DMS 273 (cell line): ENCODE data around the gene C19orf38.

ENCODE experiments used
- DNase-seq: peaks from one replicate; lab custom pipeline; 2025; ENCODE audit not compliant: unreplicated experiment; lab: John Stamatoyannopoulos, UW

C19orf38 gene

DNA sequence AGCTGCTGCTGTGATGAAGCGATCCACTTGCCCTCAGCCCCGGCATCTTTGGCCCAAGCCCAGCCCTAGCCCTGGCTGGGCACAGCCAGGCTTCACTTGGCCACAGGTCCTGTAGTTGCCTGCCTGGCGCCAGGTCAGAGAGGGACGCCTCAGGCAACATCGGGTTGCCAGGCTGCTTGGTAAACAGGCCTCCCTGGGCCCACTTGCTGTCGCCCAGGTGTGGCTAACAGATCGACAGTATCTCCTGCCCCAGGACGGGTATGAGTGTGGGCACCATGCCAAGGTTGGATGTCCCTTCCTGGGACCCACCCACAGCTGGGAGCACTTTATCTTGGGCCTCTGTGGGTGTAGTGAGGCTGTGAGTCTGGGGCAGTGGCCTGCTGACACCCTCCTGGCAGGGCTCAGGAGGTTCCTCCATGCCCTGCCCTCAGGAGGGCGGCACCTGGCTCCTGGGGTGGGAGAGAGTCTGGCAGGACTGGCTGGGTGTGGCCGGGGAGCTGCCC, 51.0 kb downstream of the C19orf38 start:
- peak; percentile 73 for DNase-seq

DNA sequence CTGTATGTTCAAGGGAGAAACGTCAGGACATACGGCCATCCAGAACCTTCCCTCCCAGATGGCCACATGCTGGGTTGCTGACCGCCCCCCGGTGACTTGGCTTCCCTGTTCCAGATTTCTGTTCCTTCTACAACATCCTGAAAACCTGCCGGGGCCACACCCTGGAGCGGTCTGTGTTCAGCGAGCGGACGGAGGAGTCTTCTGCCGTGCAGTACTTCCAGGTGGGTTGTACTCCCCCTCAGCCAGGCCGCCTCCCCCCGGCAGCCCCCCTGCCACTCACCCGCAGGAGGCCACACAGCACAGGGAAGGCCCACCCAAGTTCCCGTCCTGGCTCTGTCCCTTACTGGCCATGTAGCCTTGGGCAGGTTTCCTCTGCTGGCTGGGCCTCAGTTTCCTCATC, 59.7 kb downstream of the C19orf38 start:
- DNase-seq, result no peak

DNA sequence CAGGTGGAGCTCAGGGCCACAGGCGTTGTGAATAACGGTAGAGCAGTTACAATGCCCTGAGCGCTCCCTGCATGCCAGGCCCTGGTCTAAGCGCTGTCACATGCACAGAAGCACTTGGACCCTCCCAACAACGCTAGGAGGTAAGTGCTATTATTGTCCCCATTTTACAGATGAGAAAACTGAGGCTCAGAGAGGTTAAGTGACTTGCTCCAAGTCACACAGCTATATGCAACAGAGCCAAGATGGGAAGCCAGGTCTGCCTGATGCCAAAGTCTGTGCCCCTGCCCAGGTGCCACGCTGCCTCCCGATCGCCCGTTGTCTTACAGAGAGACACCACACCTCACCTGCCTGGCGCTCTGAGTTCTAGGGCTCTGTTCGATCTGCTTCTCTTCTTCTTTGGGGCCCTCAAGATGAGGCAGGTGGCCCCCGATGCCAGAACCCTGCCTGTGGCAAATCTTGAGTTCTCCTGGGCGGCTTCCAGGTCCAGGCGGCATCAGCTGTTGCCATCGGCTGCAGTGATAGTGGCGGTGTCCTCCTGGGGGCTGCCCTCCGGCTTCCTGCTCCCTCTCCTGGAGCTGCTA, 60.3 kb downstream of the C19orf38 start:
- no peak for DNase-seq

DNA sequence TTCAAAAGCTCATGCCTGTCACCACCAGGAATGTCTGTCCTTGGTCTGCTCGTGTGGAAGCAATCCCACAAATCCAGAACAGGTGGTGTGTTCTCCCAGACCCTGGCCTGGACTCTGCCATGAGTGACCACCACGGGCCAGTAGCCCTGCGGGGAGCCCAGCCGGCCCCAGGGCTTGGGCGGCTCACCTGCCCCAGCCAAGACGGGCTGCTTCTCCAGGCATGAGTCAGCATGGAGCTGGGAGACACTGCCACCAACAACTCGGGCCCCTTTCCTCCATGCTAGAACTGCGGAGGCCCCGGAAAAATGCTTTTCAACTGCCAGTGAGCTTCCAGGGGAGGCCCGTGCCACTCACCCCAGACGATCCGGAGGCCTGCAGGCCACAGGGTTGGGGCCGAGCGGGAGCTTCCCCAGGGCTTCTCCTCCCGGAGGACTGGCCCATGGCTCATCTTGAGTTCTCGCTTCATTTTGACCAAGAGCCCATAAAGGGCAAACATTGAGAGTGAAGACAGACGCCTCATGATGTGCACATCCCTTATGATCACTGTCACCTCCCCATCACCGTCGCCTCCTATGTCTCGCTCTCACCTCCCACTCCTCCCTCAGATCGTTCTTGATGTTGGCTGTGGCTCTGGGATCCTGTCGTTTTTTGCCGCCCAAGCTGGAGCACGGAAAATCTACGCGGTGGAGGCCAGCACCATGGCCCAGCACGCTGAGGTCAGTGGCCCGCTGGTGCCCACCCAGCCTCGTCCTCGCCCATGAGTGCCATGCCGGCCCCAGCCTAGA, 63.6 kb downstream of the C19orf38 start:
- DNase-seq, result no peak

DNA sequence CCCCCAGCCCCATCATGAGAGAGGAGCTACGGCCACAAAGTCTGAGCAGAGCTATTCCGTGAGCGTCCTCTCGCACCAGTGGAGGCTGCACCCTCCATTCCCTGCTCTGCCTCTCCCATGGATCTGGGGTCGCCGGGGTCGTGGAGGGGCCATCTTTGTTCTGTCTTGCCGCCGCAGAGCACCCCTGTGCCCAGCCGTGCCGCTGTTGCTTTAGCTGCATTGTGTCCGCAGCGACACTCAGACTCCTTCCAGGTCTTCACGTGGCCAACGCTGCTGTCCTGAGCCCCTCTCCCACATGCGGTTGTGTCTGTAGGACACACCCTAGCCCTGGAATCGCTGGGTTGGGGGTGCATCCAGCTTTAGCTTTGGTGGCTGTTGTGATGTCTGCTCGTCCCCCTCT, 64.4 kb downstream of the C19orf38 start:
- DNase-seq, result no peak

DNA sequence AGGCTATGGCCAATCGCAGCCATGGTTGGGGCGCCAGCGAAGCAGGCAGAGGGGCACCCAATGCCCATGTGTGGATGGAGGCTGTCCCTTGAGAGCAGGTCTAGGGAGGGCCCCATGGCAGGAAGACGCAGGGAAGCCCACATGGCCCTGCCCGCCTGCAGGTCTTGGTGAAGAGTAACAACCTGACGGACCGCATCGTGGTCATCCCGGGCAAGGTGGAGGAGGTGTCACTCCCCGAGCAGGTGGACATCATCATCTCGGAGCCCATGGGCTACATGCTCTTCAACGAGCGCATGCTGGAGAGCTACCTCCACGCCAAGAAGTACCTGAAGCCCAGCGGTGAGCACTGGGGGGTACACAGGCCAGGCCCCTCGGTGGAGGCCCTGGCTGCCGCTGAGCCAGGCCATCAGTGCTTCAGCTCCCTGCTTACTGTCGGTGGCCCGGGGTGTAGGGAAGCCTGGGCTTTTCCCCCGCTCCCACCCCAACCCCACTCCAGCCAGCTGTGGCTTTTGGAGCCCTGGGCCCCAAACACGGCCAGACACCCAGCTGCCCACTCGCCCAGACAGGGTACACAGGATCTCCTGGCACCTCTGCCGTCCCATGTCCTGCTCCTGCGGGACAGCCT, 65.6 kb downstream of the C19orf38 start:
- DNase-seq, result no peak

DNA sequence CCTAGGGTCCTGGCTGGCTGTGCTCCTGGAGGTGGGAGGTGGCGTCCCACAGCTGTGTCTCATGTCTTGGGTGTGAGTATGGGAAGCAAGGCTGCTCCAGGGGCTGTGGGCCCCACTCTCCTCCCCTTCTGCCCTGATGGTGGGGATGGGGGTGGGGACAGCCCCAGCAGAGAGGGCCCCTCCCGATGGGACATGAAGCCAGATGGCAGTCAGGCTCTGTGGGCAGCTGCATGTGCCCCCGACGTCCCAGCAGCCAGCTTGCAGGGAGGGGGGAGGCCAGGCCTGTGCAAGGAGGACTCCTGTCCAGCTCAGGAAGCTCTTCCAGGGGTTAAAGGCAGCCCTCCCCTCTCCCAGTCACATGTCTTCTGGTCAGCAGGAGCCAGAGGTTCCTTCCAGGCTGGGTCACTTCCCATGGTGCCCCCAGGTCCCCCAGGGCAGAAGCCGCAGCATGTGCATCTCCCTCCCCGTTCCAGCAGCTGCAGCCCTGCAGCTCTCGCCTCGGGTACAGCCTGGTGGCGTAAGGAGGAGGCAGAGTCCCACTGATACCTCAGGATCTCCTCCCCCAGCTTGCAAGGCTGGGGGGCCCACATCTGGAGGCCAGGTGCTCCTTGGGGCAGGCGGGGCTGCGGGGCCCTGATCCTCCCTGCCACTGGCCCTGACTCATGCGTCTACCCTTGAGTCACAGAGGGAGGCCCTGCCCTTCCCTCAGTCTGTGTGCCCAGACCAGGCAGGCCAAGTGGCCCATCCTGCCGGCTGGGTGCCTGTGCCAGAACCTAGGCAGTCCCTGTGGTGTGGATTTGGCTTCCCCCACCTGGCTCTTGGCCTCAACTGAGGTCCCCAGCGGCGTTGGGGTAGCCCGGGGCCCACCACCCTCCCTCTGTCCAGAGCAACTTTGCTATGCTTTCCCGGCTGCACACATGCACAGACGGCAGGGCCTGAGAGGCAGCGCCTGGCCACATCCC, 67.2 kb downstream of the C19orf38 start:
- DNase-seq, result peak; percentile 92

DNA sequence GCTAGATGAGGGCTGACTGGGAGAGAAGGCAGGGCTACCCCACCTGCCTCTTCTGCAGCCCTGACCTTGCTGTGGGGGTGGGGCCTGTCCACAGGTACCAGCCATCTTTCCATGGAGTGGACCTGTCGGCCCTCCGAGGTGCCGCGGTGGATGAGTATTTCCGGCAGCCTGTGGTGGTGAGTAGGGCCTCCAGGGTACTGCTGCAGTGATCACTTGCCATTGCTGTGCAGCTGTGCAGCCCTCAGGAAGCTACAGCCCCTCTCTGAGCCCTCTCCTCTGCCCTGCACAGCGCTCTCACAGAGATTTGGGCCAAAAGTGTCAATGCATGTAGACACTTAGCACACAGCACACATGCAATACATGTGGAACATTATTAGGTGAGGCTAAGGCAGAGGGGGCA, 68.4 kb downstream of the C19orf38 start:
- DNase-seq, result no peak

DNA sequence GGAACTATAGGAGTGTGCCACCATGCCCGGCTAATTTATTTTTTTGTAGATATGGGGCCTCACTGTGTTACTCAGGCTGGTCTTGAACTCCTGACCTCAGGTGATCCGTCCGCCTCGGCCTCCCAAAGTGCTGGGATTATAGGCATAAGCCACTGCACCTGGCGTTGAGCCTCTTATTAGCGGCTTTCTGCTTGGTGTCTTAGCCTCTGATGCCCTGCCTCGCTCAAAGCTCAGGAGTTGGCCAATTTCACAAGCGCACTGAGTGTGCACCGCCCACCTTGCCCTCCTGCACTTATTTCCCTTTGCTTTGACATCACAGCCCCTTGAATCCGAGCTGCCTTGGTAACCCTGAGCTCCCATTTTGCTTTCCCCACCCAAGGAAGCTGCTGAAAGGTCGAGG, 70.1 kb downstream of the C19orf38 start:
- no peak for DNase-seq
